Measurements from ENCODE around the gene VPS16. TPM values are rescaled to one million over a fixed set of nuclear protein-coding genes. Genes with fewer than 3 reads are reported as not detected.

Gene VPS16
- total and polyA plus RNA-seq, 2 of the 8 experiments (the other 6 are each of a cell fraction or from before 2014, with no cell fraction given) = 23.8 to 25.9 TPM

- H3K79me2 ChIP-seq (ENCODE audit: control insufficient read depth in 1 of 2, insufficient read depth in 2 of 2, low read length in 2 of 2) = peaks cover 3 to 45% of the 10 kb centered on the region in 2 experiments
- no peaks in the 10 kb centered on the region for H3K23me2 ChIP-seq (ENCODE audit: low read depth, low read length)
- H2BK12ac ChIP-seq (ENCODE audit: low read depth, low read length) = no peak overlapping the region
- H3K27me3 ChIP-seq (replicated peaks in 1 of 4; ENCODE audit: control insufficient read depth in 3 of 4, extremely low read depth in 1 of 4, insufficient read depth in 3 of 4, low read length in 3 of 4) = no peaks in the 10 kb centered on the region
- POLR2A ChIA-PET (ENCODE audit: partially characterized antibody) = no interaction called here
- peaks cover 0 to 2% of the 10 kb centered on the region in 2 experiments; a peak in 1 of 4 replicates for H3K9me3 ChIP-seq (ENCODE audit: insufficient read depth in 2 of 2, low read depth in 1 of 2, low read length in 1 of 2)
- CTCF ChIA-PET (ENCODE audit: partially characterized antibody) = interaction anchor here (0.6 to 0.7 kb wide), 3 partner anchors 8 to 35 kb away, joined by 3 to 4 read pairs (median 3); no protein-coding TSS in a partner anchor
- no peak overlapping the region for H3K23ac ChIP-seq (ENCODE audit: insufficient read length)
- no peak overlapping the region for H3K4me3 ChIP-seq (ENCODE audit: extremely low read depth in 1 of 4, insufficient read depth in 2 of 4, low read depth in 3 of 4, low read length in 4 of 4)
- no peaks in the 10 kb centered on the region for H4K20me1 ChIP-seq (replicated peaks in 1 of 2; ENCODE audit: control insufficient read depth in 1 of 2, insufficient read depth in 2 of 2, low read length in 2 of 2)
- no peak overlapping the region for H2AK5ac ChIP-seq (ENCODE audit: low read depth, low read length)
- H4K8ac ChIP-seq (ENCODE audit: extremely low read depth, insufficient read depth, low read length) = no peak overlapping the region
- no peaks in the 10 kb centered on the region for H3K36me3 ChIP-seq (ENCODE audit: control insufficient read depth in 2 of 4, insufficient read depth in 4 of 4, low read length in 3 of 4)
- H2BK5ac ChIP-seq (ENCODE audit: low read depth, low read length) = no peak overlapping the region
- no peak for FAIRE-seq
- no peak overlapping the region for H2BK120ac ChIP-seq (replicated peaks; ENCODE audit: low read depth, low read length)
- no peak overlapping the region for H2AFZ ChIP-seq (ENCODE audit: low read length)
- TF ChIP-seq SIX5 (IDR thresholded peaks at IDR 0.05; ENCODE audit: low read depth, low read length) = no peak
- TF ChIP-seq E2F6 (IDR thresholded peaks at IDR 0.05) = no peak
- no peak overlapping the region for H4K5ac ChIP-seq (ENCODE audit: insufficient read length, low read depth, low read length)
- H3K56ac ChIP-seq (replicated peaks; ENCODE audit: insufficient read length, low read depth, low read length) = no peak overlapping the region
- 88% methylated on average over 3 of the region's 3 CpGs; no CpG with 5 or more reads in 1 of the 2 experiments for WGBS, 2 experiments (ENCODE audit: extremely low coverage in 1 of 2, insufficient coverage in 1 of 2, insufficient read length in 1 of 2, insufficient replicate concordance in 2 of 2, low coverage in 1 of 2, low lambda C conversion rate in 2 of 2, missing lambda C conversion rate in 1 of 2)
- no peak overlapping the region for H3K9ac ChIP-seq (replicated peaks in 1 of 4; ENCODE audit: extremely low read depth in 1 of 4, low read depth in 3 of 4, low read length in 3 of 4)
- DNase-seq (ENCODE audit: low read depth in 1 of 2, low spot score in 2 of 2) = no peak
- no peaks in the 10 kb centered on the region for H3K4me1 ChIP-seq (replicated peaks in 1 of 4; ENCODE audit: control insufficient read depth in 3 of 4, insufficient read depth in 4 of 4, low read length in 3 of 4)
- no peak overlapping the region for H2BK20ac ChIP-seq (ENCODE audit: low read length)
- no peak overlapping the region for H3K18ac ChIP-seq (ENCODE audit: extremely low read depth, low read length)
- no peak overlapping the region for H3K27ac ChIP-seq (ENCODE audit: low read depth, low read length)
- H2BK15ac ChIP-seq (ENCODE audit: low read length) = no peak overlapping the region
- H3K4ac ChIP-seq (replicated peaks; ENCODE audit: insufficient read length, low read depth, low read length) = no peak overlapping the region
- no peak overlapping the region for H3K4me2 ChIP-seq (ENCODE audit: insufficient read depth in 1 of 2, low read depth in 2 of 2, low read length in 2 of 2)
- H4K91ac ChIP-seq (replicated peaks; ENCODE audit: insufficient read length, low read length) = no peak overlapping the region
- H3K14ac ChIP-seq (ENCODE audit: insufficient read length) = no peak overlapping the region
- peaks cover 2% of the 10 kb centered on the region; the same call in 1 of the 2 replicates for H3K79me1 ChIP-seq (ENCODE audit: low read depth, low read length)
Measured at GRCh38 chr20:2899243-2899642, 58.7 kb downstream of the VPS16 start.
